WI38 (cell line): Measurements from ENCODE around the gene KDELR3.

Experiments used
- H3K4me3 ChIP-seq: 2 replicates; pipeline ENCODE4 v1.5.1; 2011; ENCODE audit warnings: low read depth, mild to moderate bottlenecking, control low read depth, low read length
- TF ChIP-seq, protein P1 (sequence below): IDR thresholded peaks from 2 replicates; pipeline ENCODE4 v1.5.1; 2012; ENCODE audit warnings: low read depth, mild to moderate bottlenecking, control low read depth, low read length

KDELR3 gene

DNA sequence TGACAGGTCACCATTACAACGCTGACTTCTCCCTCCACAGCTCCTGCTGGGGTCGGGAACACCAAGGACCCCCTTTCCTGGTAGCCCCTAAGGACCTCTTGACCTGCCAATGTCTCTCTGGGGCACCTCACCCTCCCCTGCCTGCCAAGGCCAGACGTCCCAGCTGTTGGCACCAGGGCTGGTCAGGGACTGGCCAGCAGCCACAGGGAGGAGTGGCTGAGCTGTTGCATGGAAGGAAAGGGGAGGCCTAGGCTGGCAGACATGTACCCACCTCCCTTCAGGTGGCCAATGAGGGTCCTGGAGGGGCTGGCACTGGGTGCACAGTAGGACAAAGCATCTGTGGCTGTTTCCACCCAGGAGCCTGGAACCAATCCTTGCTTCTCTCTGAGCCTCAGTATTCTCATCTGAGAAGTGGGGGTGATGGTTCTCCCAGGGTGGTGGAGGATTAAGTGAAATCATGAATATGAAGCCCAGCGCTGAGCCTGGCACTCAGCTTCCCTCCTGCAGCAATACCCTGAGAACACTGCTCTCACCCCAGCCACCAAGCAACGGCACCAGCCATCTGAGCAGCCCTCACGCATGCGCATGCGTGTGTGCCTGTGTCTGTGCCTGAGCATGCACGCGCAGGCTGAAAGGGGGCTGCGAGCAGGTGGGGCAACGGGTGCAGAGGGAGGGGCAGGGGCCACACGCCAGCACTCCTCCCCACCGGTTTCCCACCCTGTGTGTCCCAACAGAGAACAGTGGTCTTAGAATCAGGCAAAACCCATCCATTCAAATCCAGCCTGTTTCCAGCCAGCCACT lies 18.8 kb upstream of the KDELR3 start:
- TF ChIP-seq, protein P1, sequence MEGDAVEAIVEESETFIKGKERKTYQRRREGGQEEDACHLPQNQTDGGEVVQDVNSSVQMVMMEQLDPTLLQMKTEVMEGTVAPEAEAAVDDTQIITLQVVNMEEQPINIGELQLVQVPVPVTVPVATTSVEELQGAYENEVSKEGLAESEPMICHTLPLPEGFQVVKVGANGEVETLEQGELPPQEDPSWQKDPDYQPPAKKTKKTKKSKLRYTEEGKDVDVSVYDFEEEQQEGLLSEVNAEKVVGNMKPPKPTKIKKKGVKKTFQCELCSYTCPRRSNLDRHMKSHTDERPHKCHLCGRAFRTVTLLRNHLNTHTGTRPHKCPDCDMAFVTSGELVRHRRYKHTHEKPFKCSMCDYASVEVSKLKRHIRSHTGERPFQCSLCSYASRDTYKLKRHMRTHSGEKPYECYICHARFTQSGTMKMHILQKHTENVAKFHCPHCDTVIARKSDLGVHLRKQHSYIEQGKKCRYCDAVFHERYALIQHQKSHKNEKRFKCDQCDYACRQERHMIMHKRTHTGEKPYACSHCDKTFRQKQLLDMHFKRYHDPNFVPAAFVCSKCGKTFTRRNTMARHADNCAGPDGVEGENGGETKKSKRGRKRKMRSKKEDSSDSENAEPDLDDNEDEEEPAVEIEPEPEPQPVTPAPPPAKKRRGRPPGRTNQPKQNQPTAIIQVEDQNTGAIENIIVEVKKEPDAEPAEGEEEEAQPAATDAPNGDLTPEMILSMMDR: no peak

DNA sequence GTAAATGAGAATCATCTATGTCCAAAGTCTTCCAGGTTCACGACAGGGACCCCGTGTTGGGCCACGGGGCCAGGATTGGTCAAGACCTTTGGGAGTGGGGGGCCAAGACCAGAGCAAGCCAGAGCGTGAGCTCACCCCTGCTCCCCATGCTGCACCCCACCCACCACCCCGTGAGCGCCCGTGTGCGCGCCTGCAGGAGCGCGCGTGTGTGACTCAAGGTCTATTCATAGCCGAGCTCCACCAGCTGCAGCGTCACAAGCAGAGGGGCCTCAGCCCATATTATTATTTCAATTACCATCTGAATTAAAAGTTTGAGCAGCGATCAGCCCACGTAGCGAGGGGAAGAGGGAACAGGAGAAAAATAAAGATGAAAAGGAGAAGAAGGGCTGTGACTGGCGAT lies 18.1 kb upstream of the KDELR3 start:
- TF ChIP-seq, protein P1: no peak
- no peak overlapping the region for H3K4me3 ChIP-seq

More for the DNA sequence above, 18.8 kb upstream of the KDELR3 start:
- no peak overlapping the region for H3K4me3 ChIP-seq

DNA sequence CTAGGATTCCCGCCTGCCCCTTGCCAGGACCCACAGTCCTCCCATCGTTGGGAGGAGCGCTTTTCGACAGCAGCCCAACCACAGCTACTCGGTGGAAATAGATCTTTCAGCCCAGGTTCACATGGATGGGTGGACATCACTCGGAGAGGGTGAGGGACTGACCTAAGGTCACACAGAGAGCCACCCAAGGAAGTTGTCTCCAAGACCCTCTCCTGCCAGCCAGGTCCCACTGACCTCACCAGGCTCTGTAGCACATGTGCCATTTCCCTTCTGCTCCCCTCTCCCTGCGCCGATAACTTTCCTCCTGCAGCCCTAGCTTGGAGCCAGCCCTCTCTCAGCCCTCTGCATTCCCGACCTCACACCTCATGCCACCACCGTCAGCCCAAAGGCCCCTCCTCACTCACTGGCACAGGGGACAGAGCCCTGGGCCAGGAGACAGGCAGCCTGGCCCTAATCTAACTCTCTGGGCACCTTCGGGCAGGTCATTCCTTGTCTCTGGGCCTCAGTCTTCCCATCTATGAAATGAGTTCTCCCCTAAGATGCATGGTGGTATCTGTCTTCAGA lies 17.6 kb upstream of the KDELR3 start:
- no peak overlapping the region for H3K4me3 ChIP-seq
- TF ChIP-seq, protein P1: no peak

DNA sequence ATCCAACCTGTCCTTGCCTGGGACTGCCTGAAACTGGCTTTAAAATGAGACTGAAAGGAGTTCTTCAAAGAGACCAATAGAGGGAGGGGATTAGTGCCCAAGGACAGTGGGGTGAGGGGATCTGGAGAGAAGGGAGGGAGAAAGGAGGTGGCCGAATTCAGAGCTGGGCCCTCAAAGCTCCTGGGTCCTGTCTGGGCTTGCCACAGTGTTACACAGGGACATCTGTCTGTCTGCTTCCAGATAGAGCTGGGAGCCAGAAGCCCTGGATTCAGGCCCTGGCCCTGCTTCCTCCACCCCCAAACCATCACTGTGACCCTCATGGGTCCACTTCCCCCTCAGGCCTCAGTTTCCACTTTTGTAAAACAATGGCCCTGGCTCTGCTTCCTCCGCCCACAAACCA lies 16.5 kb upstream of the KDELR3 start:
- TF ChIP-seq, protein P1: no peak
- H3K4me3 ChIP-seq: no peak overlapping the region

DNA sequence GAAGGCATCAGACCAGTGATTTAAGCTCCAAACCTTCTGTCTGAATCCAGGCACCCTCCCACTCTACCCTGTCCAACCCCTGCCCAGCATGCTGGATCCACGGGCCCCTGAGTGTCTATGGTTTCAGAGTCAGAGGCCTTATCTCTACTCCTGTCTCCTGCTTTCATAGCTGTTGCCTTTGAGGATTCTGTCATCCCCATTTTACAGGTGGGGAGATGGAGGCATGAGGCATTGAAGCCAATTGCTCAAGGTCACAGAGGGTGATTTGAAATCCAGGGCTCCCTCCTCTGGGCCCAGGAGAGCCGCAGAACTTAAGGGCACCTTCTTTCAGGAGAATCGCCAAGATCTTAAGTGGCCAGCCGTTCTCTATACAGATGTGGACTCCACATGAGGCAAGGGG lies 16.0 kb upstream of the KDELR3 start:
- TF ChIP-seq, protein P1: no peak
- H3K4me3 ChIP-seq: no peak overlapping the region

DNA sequence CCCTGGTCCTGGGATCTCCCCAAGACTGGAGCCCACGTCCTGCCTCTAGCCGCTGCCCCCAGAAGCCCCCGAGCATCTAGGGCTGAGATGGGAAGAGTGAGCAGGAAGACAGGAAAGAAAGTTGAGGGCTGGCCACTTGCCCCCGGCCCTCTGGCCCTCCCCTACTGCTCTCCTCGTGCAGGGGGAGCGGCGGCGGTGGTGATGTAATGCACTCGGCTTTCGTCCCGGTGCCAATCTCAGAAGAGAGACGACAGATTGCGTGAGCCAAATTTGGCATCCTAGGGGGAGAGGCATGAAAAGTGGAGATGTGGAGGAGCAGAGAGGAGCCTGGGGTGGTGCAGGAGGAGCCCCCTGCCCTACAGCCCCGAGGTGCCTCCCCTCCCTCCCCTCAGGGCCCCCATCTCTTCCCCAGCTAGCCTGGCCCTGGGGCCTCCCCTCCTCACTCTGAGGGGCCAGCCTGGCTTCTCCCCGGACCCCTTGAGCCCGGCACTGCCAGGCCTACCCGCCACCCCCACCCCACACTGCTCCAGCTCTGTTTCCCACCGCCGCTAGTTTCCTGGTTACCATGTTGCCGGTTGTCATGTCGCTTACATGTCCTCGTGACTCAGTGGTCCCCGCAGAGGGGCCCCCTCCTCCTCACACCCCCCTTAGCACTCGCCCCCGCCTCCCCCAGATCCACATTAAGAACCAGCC lies 15.4 kb upstream of the KDELR3 start:
- TF ChIP-seq, protein P1: no peak
- no peak overlapping the region for H3K4me3 ChIP-seq
